Non-pigmented ciliary epithelial cell (primary cell): ENCODE measurements around the gene GAST.
"Not testable (repeated sequence)": the region's sequence is repeated elsewhere in the genome, so short reads cannot be mapped to it uniquely, and the experiment has no call there.

ENCODE experiments used
- DNase-seq: peaks from one replicate; pipeline ENCODE4 v3.0.0-alpha.2; 2010; ENCODE audit warnings: low read depth

Gene GAST, protein sequence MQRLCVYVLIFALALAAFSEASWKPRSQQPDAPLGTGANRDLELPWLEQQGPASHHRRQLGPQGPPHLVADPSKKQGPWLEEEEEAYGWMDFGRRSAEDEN

GRCh38 chr17:41711669-41712400 lies at the start of gene GAST:
TSS of gene GAST (plus strand) at chr17:41712331. CDS start at chr17:41715437, 3,106 bp downstream.
- no peak for DNase-seq

DNA sequence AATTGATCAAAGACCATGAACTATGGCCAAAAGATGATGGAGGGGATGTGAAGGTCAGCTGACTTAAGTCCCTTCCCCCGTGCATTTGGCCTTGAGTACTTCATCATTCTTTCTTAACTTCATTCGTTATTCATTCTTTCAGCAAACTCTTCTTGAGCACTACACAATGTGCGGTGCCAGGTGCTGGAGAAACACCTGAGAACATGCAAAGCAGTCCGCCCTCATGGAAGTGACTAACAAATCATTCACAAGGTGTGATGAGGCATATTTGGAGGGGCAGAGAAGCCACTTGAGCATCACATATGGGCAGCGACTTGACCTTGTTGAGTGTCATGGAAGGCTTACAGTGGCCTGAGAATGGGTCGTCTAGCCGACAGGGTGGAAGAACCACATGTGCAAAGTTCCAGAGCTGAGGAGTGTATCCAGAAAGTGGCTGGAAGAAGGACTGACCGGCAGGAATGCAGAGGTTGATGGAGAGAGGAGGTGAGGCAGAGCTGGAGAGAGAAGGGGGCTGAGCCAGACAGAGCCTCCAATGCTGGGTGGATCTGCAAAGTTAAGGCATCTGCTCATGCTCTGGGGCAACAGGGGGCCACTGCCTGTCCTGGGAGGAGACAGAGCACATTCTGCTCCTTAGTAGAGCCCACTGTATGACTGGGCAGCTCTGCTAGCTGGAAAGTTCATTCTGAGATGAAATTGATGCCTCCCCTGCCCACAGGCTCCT lies 48.5 kb upstream of the GAST start:
- DNase-seq, result no peak

DNA sequence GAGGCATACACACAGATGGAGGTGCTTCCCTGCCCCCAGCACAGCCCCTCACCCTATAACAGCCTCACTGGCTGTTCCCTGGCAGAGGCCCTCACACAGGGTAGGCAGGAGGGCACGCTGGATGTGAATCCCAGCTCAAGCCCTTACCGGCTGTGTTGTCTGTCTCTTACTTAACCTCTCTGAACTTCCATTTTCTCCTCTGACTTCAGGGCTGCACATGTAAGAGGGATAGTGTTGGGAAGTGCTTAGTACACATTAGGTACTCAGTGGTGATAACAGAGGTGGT lies 48.0 kb upstream of the GAST start:
- DNase-seq, result no peak

DNA sequence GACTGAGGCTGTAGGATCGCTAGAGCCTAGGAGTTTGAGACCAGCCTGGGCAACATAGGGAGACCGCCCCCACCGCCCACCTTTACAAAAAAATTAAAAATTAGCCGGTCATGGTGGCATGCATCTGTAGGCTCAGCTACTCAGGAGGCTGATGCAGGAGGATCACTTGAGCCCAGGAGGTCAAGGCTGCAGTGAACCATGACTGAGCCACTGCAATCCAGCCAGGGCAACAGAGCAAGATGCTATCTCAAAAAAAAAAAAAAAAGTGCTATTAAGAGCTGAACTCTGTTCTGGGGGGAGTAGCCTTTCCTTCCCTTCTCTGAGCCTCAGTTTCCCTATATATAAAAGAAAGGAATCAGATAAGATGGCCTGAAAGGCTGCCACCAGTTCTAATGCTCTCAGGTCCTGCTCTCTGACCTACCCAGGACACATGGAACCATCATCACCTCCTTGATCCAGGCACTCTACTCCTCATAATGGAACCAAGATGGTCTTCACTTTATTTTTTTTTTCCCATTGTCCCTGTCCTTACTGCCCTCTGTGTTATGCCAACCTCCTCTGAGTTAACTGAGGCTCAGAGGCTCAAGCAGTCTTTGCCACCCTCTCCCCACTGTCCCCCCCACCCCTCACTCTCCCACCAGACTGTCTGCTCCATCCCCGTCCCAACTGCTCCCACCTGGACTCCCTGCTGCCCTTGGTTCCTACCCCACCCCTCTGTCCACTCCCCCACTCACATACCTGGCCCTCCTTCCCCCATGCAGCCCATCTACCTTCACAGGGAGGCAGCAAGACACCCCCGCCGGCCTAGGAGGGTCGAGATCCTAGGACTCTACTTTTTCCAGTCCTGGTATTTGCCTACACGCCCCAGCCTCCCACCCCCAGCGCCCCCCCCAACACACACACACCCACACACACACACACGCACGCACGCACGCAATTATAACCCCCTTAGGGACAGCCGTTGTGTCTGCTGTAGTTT lies 47.3 kb upstream of the GAST start:
- no peak for DNase-seq

GRCh38 chr17:41665566-41666236 lies 46.4 kb upstream of the GAST start:
- DNase-seq, result no peak

DNA sequence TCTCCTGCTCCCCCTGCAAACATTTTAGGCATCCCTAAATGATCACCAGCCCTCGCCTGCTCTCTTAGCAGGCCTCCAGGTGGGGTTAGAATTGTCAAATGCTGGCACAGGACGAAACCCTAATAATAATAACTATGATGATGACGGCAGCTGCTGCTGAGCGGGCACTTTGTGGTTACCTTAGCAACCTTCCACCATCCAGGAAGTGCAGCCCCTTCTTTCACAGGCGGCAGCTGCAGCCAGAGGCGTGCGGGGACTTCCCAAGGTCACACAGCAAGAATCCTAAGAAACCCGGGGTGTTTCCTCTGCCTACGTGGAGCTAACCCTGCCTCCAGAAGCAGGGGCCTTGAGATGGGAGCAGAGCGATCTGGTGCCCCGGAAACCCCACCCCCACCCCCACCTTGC lies 45.9 kb upstream of the GAST start:
- DNase-seq, result no peak

DNA sequence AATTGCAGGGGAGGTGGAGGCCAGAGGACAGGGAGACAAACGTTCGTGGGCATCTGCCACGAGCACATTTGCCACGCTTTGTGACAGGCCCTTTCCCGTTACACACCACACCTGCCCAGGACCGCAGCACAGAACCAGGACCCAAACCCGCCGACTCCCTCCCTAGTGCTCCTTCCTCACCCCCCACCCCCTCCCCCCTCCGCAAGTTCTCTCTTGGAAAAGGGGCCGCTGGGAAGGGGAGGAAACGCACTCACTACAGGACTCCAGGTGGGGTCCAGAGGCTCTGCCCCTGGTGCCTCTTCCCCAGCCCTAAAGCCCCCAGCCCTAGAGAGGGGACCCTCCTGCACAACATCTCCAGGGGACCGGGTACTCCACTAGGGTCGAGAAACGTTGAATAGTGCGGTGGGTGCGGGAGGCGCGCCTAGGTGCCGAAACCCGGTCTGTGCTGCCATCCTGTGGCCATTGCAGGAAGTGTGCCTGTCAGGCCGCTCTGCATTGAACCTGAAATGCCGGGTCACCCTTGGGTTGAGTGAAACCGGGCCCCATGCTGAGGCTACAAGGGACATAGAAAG lies 45.3 kb upstream of the GAST start:
- DNase-seq, result no peak

DNA sequence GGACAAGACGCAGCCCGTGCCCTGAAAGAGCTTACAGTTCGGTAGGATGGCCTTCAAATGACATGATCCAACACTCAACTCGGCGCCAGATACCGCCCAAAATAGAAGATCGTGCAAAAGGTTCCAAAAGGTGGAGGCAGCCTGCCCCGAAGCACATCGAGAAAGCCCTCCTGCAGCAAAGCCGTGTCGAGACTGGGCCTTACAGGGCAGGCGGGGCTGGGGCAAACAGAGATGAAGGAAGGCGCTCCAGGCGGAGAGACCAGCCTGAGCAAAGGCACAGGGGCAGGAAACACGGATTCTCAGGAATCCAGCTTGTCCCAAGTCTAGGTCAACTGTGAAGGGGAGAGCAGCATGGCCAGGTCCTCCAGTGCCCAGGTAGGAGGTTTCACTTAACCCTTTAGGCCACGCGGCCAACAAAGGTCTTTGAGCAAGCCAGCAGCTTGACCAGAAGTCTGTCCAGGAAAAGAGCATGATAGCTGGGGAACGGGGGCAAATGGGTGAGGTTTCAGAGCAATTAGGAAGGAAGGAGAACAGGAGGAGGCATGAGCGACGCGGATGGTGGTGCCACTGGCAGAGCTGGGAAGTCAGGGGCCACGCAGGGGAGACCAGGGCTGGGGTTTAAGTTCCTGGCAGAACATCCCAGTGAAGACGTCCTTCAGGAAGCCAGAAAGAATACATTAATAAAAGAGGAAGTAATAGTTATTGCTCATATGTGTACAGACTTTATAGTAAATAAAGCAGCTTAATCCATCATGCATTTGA lies 44.7 kb upstream of the GAST start:
- no peak for DNase-seq

DNA sequence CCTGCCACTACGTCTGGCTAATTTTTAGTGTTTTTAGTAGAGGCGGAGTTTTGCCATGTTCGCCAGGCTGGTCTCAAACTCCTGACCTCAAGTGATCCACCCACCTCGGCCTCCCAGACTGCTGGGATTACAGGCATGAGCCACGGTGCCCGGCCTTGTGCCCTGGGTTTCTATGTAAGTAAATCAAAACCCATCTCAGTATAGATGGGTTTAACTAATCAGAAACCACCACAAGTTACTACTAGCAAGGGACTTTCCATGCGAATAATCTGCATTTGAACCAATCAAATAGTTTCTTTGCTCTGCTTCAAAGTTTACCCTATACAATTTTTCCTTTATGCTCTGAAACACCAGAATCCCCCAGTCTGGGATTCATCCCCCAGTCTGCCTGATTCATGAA lies 40.0 kb upstream of the GAST start:
- DNase-seq, result no peak

- DNase-seq, result not testable (repeated sequence)
These were observed 36.7 kb upstream of the GAST start for GRCh38 chr17:41675157-41676057.

DNA sequence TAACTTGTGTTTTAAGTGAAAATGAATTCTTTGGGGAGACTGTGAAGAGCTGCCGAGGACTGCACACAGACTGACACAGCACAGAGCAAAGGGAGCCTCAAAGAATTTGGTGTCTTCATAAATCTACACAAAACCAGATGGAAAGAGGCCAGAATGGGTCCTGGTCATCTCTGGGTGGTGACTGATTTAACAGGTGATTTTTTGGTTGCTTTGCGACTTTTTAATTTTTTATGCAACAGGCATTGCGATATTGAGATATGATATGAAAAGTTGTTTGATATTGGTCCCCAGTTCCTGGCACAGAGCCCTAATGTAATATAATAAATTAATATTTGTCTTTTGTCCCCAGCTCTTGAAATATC lies 36.1 kb upstream of the GAST start:
- DNase-seq, result no peak

DNA sequence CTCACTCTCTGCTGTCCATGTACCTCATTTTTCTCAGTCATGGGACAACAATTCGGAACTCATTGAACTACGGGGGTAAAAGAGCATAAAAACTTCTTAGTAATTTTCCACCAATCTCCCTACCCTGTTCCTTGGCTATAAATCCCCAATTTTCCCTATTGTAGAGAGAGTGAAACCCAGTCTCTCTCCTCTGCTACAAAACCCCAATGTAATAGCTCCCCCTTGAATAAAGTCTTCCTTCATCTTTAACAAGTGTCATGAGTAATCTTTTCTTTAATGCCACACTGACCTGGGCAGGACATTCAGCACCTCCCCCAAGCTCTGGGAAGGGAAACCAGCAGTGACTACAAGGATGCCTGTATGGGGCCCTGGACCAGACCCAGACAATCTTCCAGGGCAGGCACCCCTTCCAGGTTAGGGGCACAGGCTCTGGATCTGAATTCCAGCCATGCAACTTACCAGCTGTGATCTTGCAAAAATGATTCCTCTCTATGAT lies 33.7 kb upstream of the GAST start:
- no peak for DNase-seq

DNA sequence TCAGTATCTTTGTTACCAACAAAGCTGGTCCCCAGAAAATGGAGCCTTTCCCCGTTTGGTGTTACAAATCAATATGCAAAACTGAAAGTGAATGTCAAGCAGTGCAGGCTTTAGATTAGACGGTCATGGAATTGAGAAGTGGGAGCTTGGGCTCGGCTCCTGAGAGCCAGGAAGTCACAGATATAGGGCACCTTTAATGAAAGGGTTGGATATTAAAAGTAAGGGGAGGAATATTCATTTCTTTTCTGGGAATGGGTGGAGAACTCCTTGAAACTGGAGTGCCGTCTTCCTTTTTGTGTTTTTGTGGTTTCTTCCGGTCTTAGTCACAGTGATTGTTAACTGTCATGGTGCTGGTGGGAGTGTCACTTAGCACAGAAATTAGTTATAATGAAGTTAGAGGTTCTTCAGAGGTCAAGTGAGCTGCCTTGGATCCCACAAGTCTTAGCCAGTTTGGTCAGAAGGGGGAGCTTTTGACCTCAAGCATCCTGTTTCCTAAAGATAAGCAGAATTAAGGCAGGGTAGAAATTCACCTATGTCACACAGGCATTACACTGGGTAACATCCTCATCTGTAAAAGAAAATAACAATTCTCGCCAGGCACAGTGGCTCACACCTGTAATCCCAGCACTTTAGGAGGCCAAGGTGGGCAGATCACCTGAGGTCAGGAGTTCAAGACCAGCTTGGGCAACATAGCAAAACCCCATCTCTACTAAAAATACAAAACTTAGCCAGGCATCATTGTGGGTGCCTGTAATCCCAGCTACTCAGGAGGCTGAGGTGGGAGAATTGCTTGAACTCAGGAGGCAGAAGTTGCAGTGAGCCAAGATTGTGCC lies 33.0 kb upstream of the GAST start:
- no peak for DNase-seq

GRCh38 chr17:41679740-41680425 lies 32.2 kb upstream of the GAST start:
- DNase-seq, result no peak

- no peak for DNase-seq
These were observed 31.6 kb upstream of the GAST start for GRCh38 chr17:41680426-41681040.

DNA sequence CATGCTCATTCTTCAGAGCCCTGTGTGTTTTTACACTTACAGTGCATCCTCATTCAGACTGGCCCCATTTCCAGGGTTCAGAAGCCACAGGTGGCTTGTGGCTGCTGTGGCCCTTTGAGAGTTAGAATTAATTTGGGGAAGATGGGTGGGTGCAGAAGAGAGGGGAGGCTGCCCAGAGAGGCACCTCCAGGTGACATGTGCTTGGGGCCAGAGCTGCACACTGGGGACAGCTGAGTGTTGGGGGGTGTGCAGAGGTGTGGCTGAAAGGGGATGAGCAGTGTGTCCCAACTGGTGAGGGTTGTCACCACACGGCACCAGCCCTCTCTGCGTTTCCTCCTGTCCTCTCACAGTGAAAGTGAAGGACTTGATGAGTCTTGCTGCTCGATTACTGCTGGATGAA lies 30.4 kb upstream of the GAST start:
- no peak for DNase-seq

- DNase-seq, result no peak
These were observed 29.5 kb upstream of the GAST start for GRCh38 chr17:41682631-41683030.
